DOHH2 (cell line): ENCODE data around the gene UXS1.

ENCODE experiments used
- H3F3A ChIP-seq: fragments of 200-600 bp; sonication (generic), shearing (Covaris generic); 2 replicates; pipeline ENCODE4 v1.6.0; 2016; ENCODE audit warnings: antibody characterized with exemption, mild to moderate bottlenecking; ENCODE audit not compliant: control insufficient read depth, insufficient read depth
- H3K27ac ChIP-seq: fragments of 200-600 bp; sonication (generic); 2 replicates; pipeline ENCODE4 v1.5.1; 2014; ENCODE audit warnings: low read depth, mild to moderate bottlenecking, low read length, moderate library complexity
- H3K27me3 ChIP-seq: fragments of 200-600 bp; sonication (generic); 2 replicates; pipeline ENCODE4 v1.6.1; 2014; ENCODE audit warnings: mild to moderate bottlenecking, low read length, mixed read lengths; ENCODE audit not compliant: control insufficient read depth
- H3K36me3 ChIP-seq: fragments of 200-600 bp; sonication (generic); 2 replicates; pipeline ENCODE4 v1.6.1; 2014; ENCODE audit warnings: mild to moderate bottlenecking, low read length, moderate library complexity, mixed read lengths; ENCODE audit not compliant: control insufficient read depth
- H3K4me1 ChIP-seq: fragments of 200-600 bp; sonication (generic); 2 replicates; pipeline ENCODE4 v1.6.1; 2014; ENCODE audit warnings: mild to moderate bottlenecking, low read length, mixed read lengths; ENCODE audit not compliant: control insufficient read depth
- H3K4me2 ChIP-seq: fragments of 200-600 bp; sonication (generic); 2 replicates; pipeline ENCODE4 v1.6.0; 2014; ENCODE audit warnings: mild to moderate bottlenecking, low read length, moderate library complexity
- H3K4me3 ChIP-seq: fragments of 200-600 bp; sonication (generic); 2 replicates; pipeline ENCODE4 v1.5.1; 2014; ENCODE audit warnings: mild to moderate bottlenecking, low read length, mixed read lengths
- H3K79me2 ChIP-seq: fragments of 200-600 bp; sonication (generic); 2 replicates; pipeline ENCODE4 v1.6.1; 2014; ENCODE audit warnings: mild to moderate bottlenecking, low read length, mixed read lengths; ENCODE audit not compliant: control insufficient read depth
- H3K9me2 ChIP-seq: fragments of 200-600 bp; sonication (generic); replicated peaks from 2 replicates; pipeline ENCODE4 v1.6.1; 2014; ENCODE audit warnings: mild to moderate bottlenecking, low read length, mixed read lengths; ENCODE audit not compliant: control insufficient read depth
- H3K9me3 ChIP-seq: fragments of 200-600 bp; sonication (generic); 2 replicates; pipeline ENCODE4 v1.6.1; 2014; ENCODE audit warnings: antibody characterized with exemption, low read length, mixed read lengths; ENCODE audit not compliant: control insufficient read depth, insufficient read depth
- H4K20me1 ChIP-seq: fragments of 200-600 bp; sonication (generic); 2 replicates; pipeline ENCODE4 v1.6.0; 2014; ENCODE audit warnings: low read depth, mild to moderate bottlenecking, antibody characterized with exemption, low read length, moderate library complexity; ENCODE audit not compliant: control insufficient read depth, insufficient read depth
- EZH2phosphoT487 ChIP-seq: fragments of 200-600 bp; sonication (generic); IDR thresholded peaks from 2 replicates; pipeline ENCODE4 v1.6.1; 2017; ENCODE audit warnings: borderline replicate concordance, mild to moderate bottlenecking, antibody characterized with exemption, low read length, moderate library complexity, mixed read lengths
- TF ChIP-seq, protein P1 (sequence below): fragments of 200-600 bp; sonication (generic); IDR thresholded peaks from one replicate; pipeline ENCODE4 v1.5.1; 2014; ENCODE audit warnings: antibody characterized with exemption, mild to moderate bottlenecking, low read depth, low read length; ENCODE audit not compliant: poor library complexity, severe bottlenecking

UXS1 gene

DNA sequence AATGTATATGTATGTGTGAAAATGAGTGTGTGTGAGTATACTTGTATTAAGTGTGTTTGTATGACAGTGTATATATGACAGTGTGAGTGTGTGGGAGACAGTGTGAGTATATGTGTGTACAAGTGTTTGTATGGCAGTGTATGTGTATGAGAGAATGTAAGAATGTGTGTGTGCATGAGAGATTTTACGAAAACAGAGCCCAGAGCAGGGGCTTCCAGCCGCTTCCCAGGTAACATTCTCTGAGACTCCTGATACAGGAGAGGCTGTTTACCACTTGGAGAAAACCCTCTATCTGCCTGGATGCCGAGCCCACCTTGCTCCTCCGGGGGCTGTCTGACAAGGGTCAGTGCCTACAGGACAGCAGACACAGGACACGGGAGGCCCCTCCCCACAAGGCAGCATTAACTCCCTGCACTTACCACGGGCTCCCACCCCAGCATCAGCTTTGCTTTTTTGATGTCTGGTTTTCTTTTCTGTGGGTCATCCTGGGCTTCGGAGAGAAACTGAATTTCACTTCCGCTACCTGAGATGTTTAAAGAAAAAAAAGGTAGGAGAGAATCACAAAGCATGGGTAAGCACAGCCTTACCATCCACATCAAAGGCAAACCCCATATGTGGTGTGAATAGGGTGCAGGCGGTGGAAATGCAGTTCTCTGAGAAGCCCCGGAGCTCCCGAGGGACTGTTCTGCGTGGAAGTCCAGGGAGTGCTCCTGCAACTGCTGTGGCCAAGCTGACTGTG lies 97.6 kb downstream of the UXS1 start:
- H3K4me1 ChIP-seq: no peaks in the 10 kb centered on the region
- H3F3A ChIP-seq: no peaks in the 10 kb centered on the region
- H3K4me3 ChIP-seq: no peak overlapping the region
- H3K9me3 ChIP-seq: no peaks in the 10 kb centered on the region
- H3K9me2 ChIP-seq: no peaks in the 10 kb centered on the region
- no peaks in the 10 kb centered on the region for H4K20me1 ChIP-seq
- H3K4me2 ChIP-seq: no peak overlapping the region
- no peaks in the 10 kb centered on the region for H3K27me3 ChIP-seq
- H3K27ac ChIP-seq: no peak overlapping the region
- no peaks in the 10 kb centered on the region for H3K36me3 ChIP-seq
- TF ChIP-seq, protein P1, sequence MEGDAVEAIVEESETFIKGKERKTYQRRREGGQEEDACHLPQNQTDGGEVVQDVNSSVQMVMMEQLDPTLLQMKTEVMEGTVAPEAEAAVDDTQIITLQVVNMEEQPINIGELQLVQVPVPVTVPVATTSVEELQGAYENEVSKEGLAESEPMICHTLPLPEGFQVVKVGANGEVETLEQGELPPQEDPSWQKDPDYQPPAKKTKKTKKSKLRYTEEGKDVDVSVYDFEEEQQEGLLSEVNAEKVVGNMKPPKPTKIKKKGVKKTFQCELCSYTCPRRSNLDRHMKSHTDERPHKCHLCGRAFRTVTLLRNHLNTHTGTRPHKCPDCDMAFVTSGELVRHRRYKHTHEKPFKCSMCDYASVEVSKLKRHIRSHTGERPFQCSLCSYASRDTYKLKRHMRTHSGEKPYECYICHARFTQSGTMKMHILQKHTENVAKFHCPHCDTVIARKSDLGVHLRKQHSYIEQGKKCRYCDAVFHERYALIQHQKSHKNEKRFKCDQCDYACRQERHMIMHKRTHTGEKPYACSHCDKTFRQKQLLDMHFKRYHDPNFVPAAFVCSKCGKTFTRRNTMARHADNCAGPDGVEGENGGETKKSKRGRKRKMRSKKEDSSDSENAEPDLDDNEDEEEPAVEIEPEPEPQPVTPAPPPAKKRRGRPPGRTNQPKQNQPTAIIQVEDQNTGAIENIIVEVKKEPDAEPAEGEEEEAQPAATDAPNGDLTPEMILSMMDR: no peak
- TF ChIP-seq EZH2phosphoT487: no peak
- no peaks in the 10 kb centered on the region for H3K79me2 ChIP-seq

DNA sequence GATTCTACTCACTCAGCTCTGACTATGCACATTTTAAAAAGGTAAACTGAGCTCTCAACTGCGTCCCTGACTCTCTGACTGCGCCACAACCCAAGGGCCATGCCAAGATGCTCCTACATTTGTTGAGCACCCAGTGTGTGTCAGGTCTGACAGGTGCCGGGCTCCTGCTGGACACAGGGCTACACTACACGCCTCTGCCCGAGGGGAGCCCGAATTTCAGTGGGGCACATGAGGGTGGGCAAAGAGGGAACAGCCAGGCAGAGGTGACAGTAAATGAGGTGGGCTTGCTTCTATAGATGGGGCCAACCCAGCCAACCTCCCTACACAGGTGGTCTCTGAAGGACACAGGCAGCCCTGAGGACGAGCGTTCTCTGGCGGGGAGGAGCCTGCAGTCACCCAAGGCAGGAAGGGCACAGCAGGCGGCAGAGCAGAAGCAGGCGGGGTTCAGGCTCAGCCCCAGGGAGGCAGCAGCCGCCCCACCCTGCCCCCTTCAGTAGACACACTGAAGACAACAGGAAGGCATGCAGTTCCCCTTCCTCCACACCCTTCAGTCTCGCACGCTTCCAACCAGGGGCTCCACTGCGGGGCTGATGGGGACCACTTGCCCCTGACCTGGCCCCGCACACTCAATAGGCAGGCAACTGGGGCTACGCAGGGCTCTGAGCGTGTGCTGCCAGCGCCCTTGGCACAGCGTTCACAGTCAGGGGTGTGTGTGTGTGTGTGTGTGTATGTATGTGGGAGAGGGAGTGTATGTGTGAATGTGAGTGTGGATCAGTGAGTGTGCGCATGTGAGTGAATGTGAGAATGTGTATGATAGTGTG lies 98.4 kb downstream of the UXS1 start:
- H3K4me2 ChIP-seq: no peak overlapping the region
- H3K36me3 ChIP-seq: no peaks in the 10 kb centered on the region
- no peaks in the 10 kb centered on the region for H3K27me3 ChIP-seq
- TF ChIP-seq, protein P1: no peak
- no peak for TF ChIP-seq EZH2phosphoT487
- H3K4me3 ChIP-seq: no peak overlapping the region
- no peak overlapping the region for H3K27ac ChIP-seq
- no peaks in the 10 kb centered on the region for H4K20me1 ChIP-seq
- no peaks in the 10 kb centered on the region for H3K9me3 ChIP-seq
- no peaks in the 10 kb centered on the region for H3K79me2 ChIP-seq
- no peaks in the 10 kb centered on the region for H3K9me2 ChIP-seq
- no peaks in the 10 kb centered on the region for H3F3A ChIP-seq
- no peaks in the 10 kb centered on the region for H3K4me1 ChIP-seq

DNA sequence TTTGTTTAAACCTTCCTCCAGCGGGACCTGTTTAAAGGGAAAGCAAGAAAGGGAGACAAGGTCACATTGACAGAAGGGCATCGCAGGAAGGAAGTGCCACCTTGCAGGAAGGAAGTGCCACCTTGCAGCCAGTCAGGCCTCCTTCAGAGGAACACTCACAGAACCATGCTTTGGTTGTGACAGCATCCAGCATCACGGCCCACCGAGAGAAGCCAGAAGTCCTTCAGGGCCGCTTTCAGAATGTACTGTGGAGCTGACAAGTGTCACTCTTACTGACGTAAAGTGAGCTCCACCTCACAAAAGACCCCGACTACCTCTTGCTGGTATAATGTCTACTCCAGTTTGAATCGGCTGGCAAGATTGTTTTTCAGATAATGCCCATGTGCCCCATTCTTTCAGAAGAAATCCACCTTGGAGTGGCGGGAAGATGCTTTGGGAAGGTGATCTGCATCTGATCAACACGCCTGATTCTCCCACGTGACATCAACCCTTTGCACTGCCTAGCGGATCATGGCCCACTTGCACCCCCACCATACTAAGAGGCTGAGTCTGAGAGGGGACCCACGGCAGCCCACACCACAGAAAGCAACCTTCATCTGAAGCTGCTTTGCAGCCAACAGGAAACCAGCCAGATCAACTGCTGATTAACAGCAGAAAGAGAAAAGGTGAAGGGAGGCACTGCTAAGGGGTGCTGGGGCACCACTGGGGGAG lies 99.8 kb downstream of the UXS1 start:
- no peaks in the 10 kb centered on the region for H3K79me2 ChIP-seq
- no peaks in the 10 kb centered on the region for H4K20me1 ChIP-seq
- no peaks in the 10 kb centered on the region for H3K9me3 ChIP-seq
- no peak overlapping the region for H3K4me3 ChIP-seq
- H3F3A ChIP-seq: no peaks in the 10 kb centered on the region
- TF ChIP-seq EZH2phosphoT487: no peak
- TF ChIP-seq, protein P1: no peak
- H3K27me3 ChIP-seq: no peaks in the 10 kb centered on the region
- H3K36me3 ChIP-seq: no peaks in the 10 kb centered on the region
- H3K27ac ChIP-seq: no peak overlapping the region
- H3K4me2 ChIP-seq: no peak overlapping the region
- H3K9me2 ChIP-seq: no peaks in the 10 kb centered on the region
- no peaks in the 10 kb centered on the region for H3K4me1 ChIP-seq
